ENCODE results near the gene RASGRP3. TPM values are rescaled to one million over a fixed set of nuclear protein-coding genes. Genes with fewer than 3 reads are reported as not detected.
"Not testable (repeated sequence)": the region's sequence is repeated elsewhere in the genome, so short reads cannot be mapped to it uniquely, and the experiment has no call there.

RASGRP3 gene
- total RNA-seq, 1 experiment from 2014 or later, result 4.6 TPM

DNA sequence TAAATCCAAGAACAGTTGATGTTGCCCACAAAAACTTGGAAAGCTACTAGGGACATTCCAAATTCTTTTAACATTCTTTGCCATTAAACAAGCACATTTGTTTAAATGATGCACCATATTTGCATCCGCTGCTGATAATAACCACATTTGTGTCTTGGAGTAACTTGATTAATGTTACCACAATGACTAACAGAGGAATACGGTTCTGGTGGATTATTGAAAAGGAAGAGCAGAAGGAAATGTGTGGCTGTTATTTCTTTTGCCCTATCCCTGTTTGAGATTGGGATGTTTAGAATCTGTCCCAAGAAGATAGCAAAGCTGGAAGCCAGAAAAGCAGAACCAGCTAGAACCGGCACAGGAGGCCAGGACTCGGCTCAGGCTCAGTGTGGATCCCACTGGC is 39.2 kb upstream of the RASGRP3 start:
- intact Hi-C loops (cut with micrococcal nuclease; ENCODE audit: unreplicated experiment), result no loop called here
- no peak for DNase-seq
- Mint-ChIP-seq H3K27ac (ENCODE audit: unreplicated experiment) (no peak overlapping the region), H3K4me1 (ENCODE audit: low read depth, unreplicated experiment) (no peaks in the 10 kb centered on the region), H3K36me3 (ENCODE audit: insufficient read depth, unreplicated experiment) (no peaks in the 10 kb centered on the region), H3K9me3 (ENCODE audit: low read depth, unreplicated experiment) (no peaks in the 10 kb centered on the region), H3K4me3 (ENCODE audit: low read depth, unreplicated experiment) (no peak overlapping the region), H3K27me3 (ENCODE audit: unreplicated experiment) (no peaks in the 10 kb centered on the region)
- TF ChIP-seq, protein P1, sequence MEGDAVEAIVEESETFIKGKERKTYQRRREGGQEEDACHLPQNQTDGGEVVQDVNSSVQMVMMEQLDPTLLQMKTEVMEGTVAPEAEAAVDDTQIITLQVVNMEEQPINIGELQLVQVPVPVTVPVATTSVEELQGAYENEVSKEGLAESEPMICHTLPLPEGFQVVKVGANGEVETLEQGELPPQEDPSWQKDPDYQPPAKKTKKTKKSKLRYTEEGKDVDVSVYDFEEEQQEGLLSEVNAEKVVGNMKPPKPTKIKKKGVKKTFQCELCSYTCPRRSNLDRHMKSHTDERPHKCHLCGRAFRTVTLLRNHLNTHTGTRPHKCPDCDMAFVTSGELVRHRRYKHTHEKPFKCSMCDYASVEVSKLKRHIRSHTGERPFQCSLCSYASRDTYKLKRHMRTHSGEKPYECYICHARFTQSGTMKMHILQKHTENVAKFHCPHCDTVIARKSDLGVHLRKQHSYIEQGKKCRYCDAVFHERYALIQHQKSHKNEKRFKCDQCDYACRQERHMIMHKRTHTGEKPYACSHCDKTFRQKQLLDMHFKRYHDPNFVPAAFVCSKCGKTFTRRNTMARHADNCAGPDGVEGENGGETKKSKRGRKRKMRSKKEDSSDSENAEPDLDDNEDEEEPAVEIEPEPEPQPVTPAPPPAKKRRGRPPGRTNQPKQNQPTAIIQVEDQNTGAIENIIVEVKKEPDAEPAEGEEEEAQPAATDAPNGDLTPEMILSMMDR (IDR thresholded peaks at IDR 0.05; ENCODE audit: unreplicated experiment), result no peak
- BruUV-seq (replicated peaks), result no TSS peak
- CTCF ChIA-PET, result no interaction called here

DNA sequence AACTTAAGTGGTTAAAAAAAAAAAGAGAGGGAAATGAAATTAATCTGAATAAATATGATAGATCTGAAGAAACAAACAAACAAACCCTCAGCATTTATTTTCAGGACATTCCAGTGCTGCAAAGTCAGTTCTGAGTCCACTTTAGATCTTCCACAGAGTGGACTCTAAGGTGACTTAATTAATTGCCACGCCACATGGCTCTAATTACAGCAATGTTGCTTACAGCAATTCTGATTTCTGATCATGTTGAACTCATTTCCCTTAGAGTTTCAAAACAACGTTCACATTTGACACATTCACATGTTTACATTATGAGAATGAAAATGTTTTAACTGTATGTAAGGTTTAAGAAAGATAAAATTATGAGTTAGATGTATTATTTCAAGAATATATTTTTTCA is 38.6 kb upstream of the RASGRP3 start:
- H3K27me3 Mint-ChIP-seq (ENCODE audit: unreplicated experiment), result no peaks in the 10 kb centered on the region
- intact Hi-C loops (cut with micrococcal nuclease; ENCODE audit: unreplicated experiment), result no loop called here
- CTCF ChIA-PET, result no interaction called here

DNA sequence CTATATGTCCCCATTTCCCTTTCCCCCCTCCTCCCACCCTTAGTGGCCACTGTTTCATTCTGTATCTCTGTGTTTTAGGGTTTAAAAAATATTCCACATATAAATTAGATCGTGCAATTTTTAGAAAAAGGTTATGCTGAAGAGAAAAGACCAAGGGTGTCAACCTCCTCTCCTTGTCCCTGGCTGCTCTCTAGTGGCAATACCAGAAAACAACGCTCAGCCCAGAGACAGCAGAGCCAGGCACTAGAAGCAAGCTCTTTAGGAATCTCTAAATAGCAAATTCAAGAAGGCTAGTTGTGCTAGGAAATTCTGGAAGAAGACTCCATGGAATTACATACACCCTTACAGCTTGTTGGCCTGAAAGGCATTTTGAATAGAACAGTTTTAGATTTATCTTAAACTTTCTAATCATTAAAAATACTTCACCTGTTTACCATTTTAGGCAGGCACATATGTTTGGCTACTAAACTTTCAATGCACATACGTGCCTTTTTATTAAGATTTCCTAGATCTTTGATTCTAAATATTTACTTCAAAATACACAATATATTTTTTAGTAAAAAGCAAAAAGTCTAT is 35.1 kb upstream of the RASGRP3 start:
- CTCF ChIA-PET, result interaction anchor here (0.6 to 1.1 kb wide), 7 partner anchors 28 to 668 kb away, joined by 3 to 7 read pairs (median 4); no protein-coding TSS in a partner anchor
- H3K4me3 Mint-ChIP-seq (ENCODE audit: low read depth, unreplicated experiment), result no peak overlapping the region
- no peaks in the 10 kb centered on the region for H3K36me3 Mint-ChIP-seq (ENCODE audit: insufficient read depth, unreplicated experiment)
- DNase-seq, result peak; percentile 49
- BruUV-seq (replicated peaks), result no TSS peak
- H3K27ac Mint-ChIP-seq (ENCODE audit: unreplicated experiment), result no peak overlapping the region
- H3K4me1 Mint-ChIP-seq (ENCODE audit: low read depth, unreplicated experiment), result no peaks in the 10 kb centered on the region
- H3K27me3 Mint-ChIP-seq (ENCODE audit: unreplicated experiment), result no peaks in the 10 kb centered on the region
- H3K9me3 Mint-ChIP-seq (ENCODE audit: low read depth, unreplicated experiment), result no peaks in the 10 kb centered on the region
- TF ChIP-seq, protein P1 (IDR thresholded peaks at IDR 0.05; ENCODE audit: unreplicated experiment), result peak; percentile 44
- intact Hi-C loops (cut with micrococcal nuclease; ENCODE audit: unreplicated experiment), result loop anchor here (1.0 to 2.0 kb wide), 3 partner anchors 28 to 669 kb away; no protein-coding TSS in a partner anchor

More for the DNA sequence above, 38.6 kb upstream of the RASGRP3 start:
- no peak overlapping the region for H3K4me3 Mint-ChIP-seq (ENCODE audit: low read depth, unreplicated experiment)
- no TSS peak for BruUV-seq (replicated peaks)
- TF ChIP-seq, protein P1 (IDR thresholded peaks at IDR 0.05; ENCODE audit: unreplicated experiment), result no peak
- H3K27ac Mint-ChIP-seq (ENCODE audit: unreplicated experiment), result no peak overlapping the region
- H3K36me3 Mint-ChIP-seq (ENCODE audit: insufficient read depth, unreplicated experiment), result no peaks in the 10 kb centered on the region
- H3K9me3 Mint-ChIP-seq (ENCODE audit: low read depth, unreplicated experiment), result no peaks in the 10 kb centered on the region
- no peaks in the 10 kb centered on the region for H3K4me1 Mint-ChIP-seq (ENCODE audit: low read depth, unreplicated experiment)
- DNase-seq, result no peak

DNA sequence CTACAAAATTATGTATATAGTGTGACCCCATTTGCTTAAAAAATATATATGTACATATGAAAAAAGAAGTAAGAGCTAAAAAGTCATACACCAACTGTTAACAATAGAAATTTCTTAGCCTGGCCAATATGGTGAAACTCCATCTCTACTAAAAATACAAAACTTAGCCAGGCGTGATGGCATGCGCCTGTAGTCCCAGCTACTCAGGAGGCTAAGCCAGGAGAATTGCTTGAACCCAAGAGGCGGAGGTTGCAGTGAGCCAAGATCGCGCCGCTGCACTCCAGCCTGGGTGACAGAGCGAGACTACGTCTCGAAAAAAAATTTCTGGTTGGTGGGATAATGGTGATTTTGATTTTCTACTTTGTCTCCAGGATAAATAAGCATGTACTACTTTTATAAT is 34.4 kb upstream of the RASGRP3 start:
- intact Hi-C loops (cut with micrococcal nuclease; ENCODE audit: unreplicated experiment); BruUV-seq (replicated peaks); H3K4me1 Mint-ChIP-seq (ENCODE audit: low read depth, unreplicated experiment); CTCF ChIA-PET; H3K27me3 Mint-ChIP-seq (ENCODE audit: unreplicated experiment); DNase-seq; H3K9me3 Mint-ChIP-seq (ENCODE audit: low read depth, unreplicated experiment); H3K36me3 Mint-ChIP-seq (ENCODE audit: insufficient read depth, unreplicated experiment); H3K4me3 Mint-ChIP-seq (ENCODE audit: low read depth, unreplicated experiment); H3K27ac Mint-ChIP-seq (ENCODE audit: unreplicated experiment): not testable (repeated sequence)

DNA sequence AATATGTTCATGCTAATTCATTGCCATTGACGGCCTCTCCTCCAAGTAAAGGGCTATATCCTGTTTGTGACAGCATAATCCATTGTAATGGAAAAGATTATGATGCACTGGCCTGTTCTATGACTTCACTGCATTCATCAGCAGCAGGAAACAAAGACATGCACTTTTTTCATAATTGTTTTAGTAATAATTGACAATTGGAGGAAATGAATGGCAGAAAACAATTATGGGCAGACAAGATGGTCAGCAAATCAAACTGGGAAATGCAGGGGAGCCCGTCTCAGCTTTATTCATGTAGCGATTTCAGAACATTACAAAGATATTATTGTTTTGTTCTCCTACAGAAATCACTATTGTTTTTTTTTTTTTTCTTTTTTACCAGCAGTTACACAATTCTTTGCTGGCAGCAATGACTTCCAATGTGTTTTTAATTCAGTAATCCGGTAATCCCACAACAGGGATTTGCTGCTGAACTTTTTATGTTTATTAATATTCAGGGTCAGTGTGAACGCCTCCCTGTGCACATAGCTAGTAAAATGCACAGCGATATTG is 33.8 kb upstream of the RASGRP3 start:
- TF ChIP-seq, protein P1 (IDR thresholded peaks at IDR 0.05; ENCODE audit: unreplicated experiment), result no peak
- Mint-ChIP-seq H3K4me1 (ENCODE audit: low read depth, unreplicated experiment) (no peaks in the 10 kb centered on the region), H3K36me3 (ENCODE audit: insufficient read depth, unreplicated experiment) (no peaks in the 10 kb centered on the region), H3K27me3 (ENCODE audit: unreplicated experiment) (no peaks in the 10 kb centered on the region), H3K9me3 (ENCODE audit: low read depth, unreplicated experiment) (no peaks in the 10 kb centered on the region), H3K27ac (ENCODE audit: unreplicated experiment) (no peak overlapping the region), H3K4me3 (ENCODE audit: low read depth, unreplicated experiment) (no peak overlapping the region)
- intact Hi-C loops (cut with micrococcal nuclease; ENCODE audit: unreplicated experiment), result no loop called here
- BruUV-seq (replicated peaks), result no TSS peak
- CTCF ChIA-PET, result no interaction called here
- DNase-seq, result no peak

Measured in Calu3 (cell line).